Left kidney (tissue), 2 donors: Measurements from ENCODE around the gene CLEC4F. TPM values are rescaled to one million over a fixed set of nuclear protein-coding genes. Genes with fewer than 3 reads are reported as not detected.
A peak's percentile ranks its signal among the peaks of the same experiment; 100 is the strongest.

Experiments used
- DNase-seq: peaks from one replicate; pipeline ENCODE4 v3.0.0-alpha.2; 2013
- polyA plus RNA-seq: library from polyadenylated mRNA; unstranded; fragments of 120-200 nt; gene quantifications from one replicate; pipeline ENCODE4 v1.2.1, GENCODE V29; 2013; ENCODE audit not compliant: insufficient read length

CLEC4F gene
- polyA plus RNA-seq, 1 donor: 0.12 TPM

GRCh38 chr2:70789304-70790135 lies 30.9 kb downstream of the CLEC4F start:
- DNase-seq: peak; percentile 69

GRCh38 chr2:70785137-70785911 lies 35.1 kb downstream of the CLEC4F start:
- peak; percentile 30 for DNase-seq

GRCh38 chr2:70784320-70784719 lies 36.1 kb downstream of the CLEC4F start:
- no peak for DNase-seq

- DNase-seq: no peak
These were observed 40.4 kb downstream of the CLEC4F start for GRCh38 chr2:70779911-70780545.

GRCh38 chr2:70779491-70779890 lies 40.9 kb downstream of the CLEC4F start:
- DNase-seq: no peak

GRCh38 chr2:70778676-70779075 lies 41.7 kb downstream of the CLEC4F start:
- DNase-seq: no peak

GRCh38 chr2:70777450-70777849 lies 42.9 kb downstream of the CLEC4F start:
- DNase-seq: no peak

- no peak for DNase-seq
These were observed 44.1 kb downstream of the CLEC4F start for GRCh38 chr2:70776266-70776665.

GRCh38 chr2:70775141-70775540 lies 45.3 kb downstream of the CLEC4F start:
- DNase-seq: no peak

GRCh38 chr2:70772486-70773155 lies 47.8 kb downstream of the CLEC4F start:
- no peak for DNase-seq

GRCh38 chr2:70771446-70771845 lies 49.0 kb downstream of the CLEC4F start:
- DNase-seq: no peak

GRCh38 chr2:70769450-70769849 lies 50.9 kb downstream of the CLEC4F start:
- no peak for DNase-seq

- DNase-seq: no peak
These were observed 51.8 kb downstream of the CLEC4F start for GRCh38 chr2:70768590-70769085.

GRCh38 chr2:70767699-70768589 lies 52.5 kb downstream of the CLEC4F start, which contains the start of gene ADD2:
TSS of gene ADD2 (minus strand) at chr2:70768200. CDS start at chr2:70706408, 61,792 bp downstream.
- peak; percentile 50 for DNase-seq

GRCh38 chr2:70767079-70767698 lies 53.2 kb downstream of the CLEC4F start:
- DNase-seq: peak; percentile 37

- DNase-seq: no peak
These were observed 53.9 kb downstream of the CLEC4F start for GRCh38 chr2:70766357-70767078.

- no peak for DNase-seq
These were observed 54.9 kb downstream of the CLEC4F start for GRCh38 chr2:70765507-70765906.

GRCh38 chr2:70759446-70759845 lies 61.0 kb downstream of the CLEC4F start:
- DNase-seq: no peak
